IMR-90 (cell line): ENCODE results near the gene KRT83. TPM values are rescaled to one million over a fixed set of nuclear protein-coding genes. Genes with fewer than 3 reads are reported as not detected.

Experiments used
- ATAC-seq: fragments of 200-7000 bp; cut with Tn5 transposase; 2 replicates; pipeline ENCODE4 v1.9.1; 2020; ENCODE audit warnings: low read depth, mild to moderate bottlenecking, moderate library complexity
- BruUV-seq: library from RNA; stranded (reverse); fragments of 400-500 nt; replicated peaks from 2 replicates; lab custom pipeline; 2021; lab: Mats Ljungman, UMichigan
- CTCF ChIA-PET: fragments of 300-600 bp; formaldehyde crosslinking; extraction: SDS; loops from one replicate; lab custom pipeline; 2021; ENCODE audit warnings: antibody characterized with exemption; lab: Yijun Ruan, JAX
- POLR2A ChIA-PET: fragments of 300-600 bp; sonication (Branson Sonifier 250); formaldehyde crosslinking; loops from one replicate; lab custom pipeline; 2022; ENCODE audit warnings: antibody characterized with exemption; ENCODE audit not compliant: unreplicated experiment; lab: Charles Lee
- DNase-seq: peaks from one replicate; pipeline ENCODE4 v3.0.0; 2013
- H2AFZ ChIP-seq: replicated peaks from 2 replicates; pipeline ENCODE3; 2013; ENCODE audit warnings: low read length, mild to moderate bottlenecking; ENCODE audit not compliant: poor library complexity
- H2AK5ac ChIP-seq: 2 replicates; pipeline ENCODE4 v1.6.1; 2013; ENCODE audit warnings: low read depth, low read length, inconsistent platforms
- H2AK9ac ChIP-seq: replicated peaks from 2 replicates; pipeline ENCODE3; 2013; ENCODE audit warnings: mild to moderate bottlenecking, low read depth, low read length, moderate library complexity; ENCODE audit not compliant: poor library complexity
- H2BK120ac ChIP-seq: 2 replicates; pipeline ENCODE4 v1.6.1; 2013; ENCODE audit warnings: low read depth, low read length, inconsistent platforms
- H2BK15ac ChIP-seq: 3 replicates; pipeline ENCODE4 v1.6.1; 2013; ENCODE audit warnings: low read depth, low read length, inconsistent platforms
- H2BK20ac ChIP-seq: 2 replicates; pipeline ENCODE4 v1.6.1; 2013; ENCODE audit warnings: low read depth, mild to moderate bottlenecking, inconsistent platforms, low read length, moderate library complexity
- H2BK5ac ChIP-seq: 2 replicates; pipeline ENCODE4 v1.6.1; 2013; ENCODE audit warnings: mild to moderate bottlenecking, low read depth, low read length, inconsistent platforms; ENCODE audit not compliant: poor library complexity, severe bottlenecking
- H3K14ac ChIP-seq: replicated peaks from 2 replicates; pipeline ENCODE4 v1.6.1; 2013; ENCODE audit warnings: low read depth, low read length, inconsistent platforms
- H3K18ac ChIP-seq: 2 replicates; pipeline ENCODE4 v1.6.1; 2013; ENCODE audit warnings: low read depth, low read length, control low read depth
- H3K23ac ChIP-seq: 2 replicates; pipeline ENCODE4 v1.6.1; 2013; ENCODE audit warnings: low read depth, low read length, inconsistent platforms
- H3K27ac ChIP-seq: 2 replicates; pipeline ENCODE4 v1.5.1; 2013; ENCODE audit warnings: mild to moderate bottlenecking, control low read depth, low read length; ENCODE audit not compliant: insufficient read depth
- H3K27me3 ChIP-seq: 2 replicates; pipeline ENCODE4 v1.6.1; 2013; ENCODE audit warnings: low read length; ENCODE audit not compliant: control insufficient read depth, insufficient read depth
- H3K36me3 ChIP-seq: 2 replicates; pipeline ENCODE4 v1.6.1; 2013; ENCODE audit warnings: low read length, mixed read lengths; ENCODE audit not compliant: control insufficient read depth, insufficient read depth
- H3K4ac ChIP-seq: 2 replicates; pipeline ENCODE4 v1.6.1; 2013; ENCODE audit warnings: low read depth, low read length, inconsistent platforms
- H3K4me1 ChIP-seq: 2 replicates; pipeline ENCODE4 v1.6.1; 2013; ENCODE audit warnings: low read length, mixed read lengths; ENCODE audit not compliant: control insufficient read depth, insufficient read depth
- H3K4me2 ChIP-seq: 2 replicates; pipeline ENCODE4 v1.6.1; 2013; ENCODE audit warnings: low read depth, mild to moderate bottlenecking, control low read depth, low read length, moderate library complexity
- H3K4me3 ChIP-seq: 2 replicates; pipeline ENCODE4 v1.5.1; 2013; ENCODE audit warnings: low read depth, mild to moderate bottlenecking, control low read depth, low read length, moderate library complexity; ENCODE audit not compliant: insufficient read depth
- H3K56ac ChIP-seq: 2 replicates; pipeline ENCODE4 v1.6.1; 2013; ENCODE audit warnings: low read length, inconsistent platforms; ENCODE audit not compliant: insufficient read depth; ENCODE audit errors: extremely low read depth
- H3K79me1 ChIP-seq, 2 experiments: 2 replicates each; pipeline ENCODE4 v1.6.1; 2013; ENCODE audit warnings: low read length in 2 of 2, inconsistent platforms in 1 of 2, low read depth in 1 of 2
- H3K9ac ChIP-seq: 2 replicates; pipeline ENCODE4 v1.6.1; 2013; ENCODE audit warnings: low read depth, low read length, control low read depth
- H3K9me1 ChIP-seq: 2 replicates; pipeline ENCODE4 v1.6.1; 2013; ENCODE audit warnings: low read length, inconsistent platforms; ENCODE audit not compliant: insufficient read depth
- H3K9me3 ChIP-seq: 2 replicates; pipeline ENCODE4 v1.6.1; 2013; ENCODE audit warnings: low read length; ENCODE audit not compliant: control insufficient read depth, insufficient read depth
- H4K20me1 ChIP-seq: 2 replicates; pipeline ENCODE4 v1.6.1; 2013; ENCODE audit warnings: low read length, inconsistent platforms; ENCODE audit not compliant: insufficient read depth
- H4K5ac ChIP-seq: 2 replicates; pipeline ENCODE4 v1.6.1; 2013; ENCODE audit warnings: mild to moderate bottlenecking, low read depth, low read length, control low read depth
- H4K8ac ChIP-seq, 2 experiments: 2 replicates each; pipeline ENCODE4 v1.6.1; 2013; ENCODE audit warnings: low read depth in 2 of 2, low read length in 2 of 2, control low read depth in 1 of 2, inconsistent platforms in 1 of 2
- H4K91ac ChIP-seq: 2 replicates; pipeline ENCODE4 v1.6.1; 2013; ENCODE audit warnings: low read depth, low read length, inconsistent platforms; ENCODE audit not compliant: insufficient read depth
- CEBPB ChIP-seq: IDR thresholded peaks from 2 replicates; pipeline ENCODE4 v1.6.1; 2012; ENCODE audit warnings: low read depth, low read length, improper control_type of control experiment
- FOS ChIP-seq: fragments of 150-350 bp; IDR thresholded peaks from 2 replicates; pipeline ENCODE4 v1.6.1; 2016; ENCODE audit warnings: low read depth, low read length
- MAFK ChIP-seq: IDR thresholded peaks from 2 replicates; pipeline ENCODE4 v1.6.1; 2012; ENCODE audit warnings: low read depth, low read length, improper control_type of control experiment
- MAZ ChIP-seq: IDR thresholded peaks from 2 replicates; pipeline ENCODE4 v1.6.1; 2012; ENCODE audit warnings: low read depth, mild to moderate bottlenecking, low read length, improper control_type of control experiment, moderate library complexity, borderline replicate concordance
- POLR2A ChIP-seq: IDR thresholded peaks from 2 replicates; pipeline ENCODE4 v1.6.1; 2012; ENCODE audit warnings: mild to moderate bottlenecking, low read depth, low read length
- RAD21 ChIP-seq: IDR thresholded peaks from 2 replicates; pipeline ENCODE4 v1.6.1; 2012; ENCODE audit warnings: low read length, improper control_type of control experiment
- RFX5 ChIP-seq: IDR thresholded peaks from 2 replicates; pipeline ENCODE4 v1.8.0; 2012; ENCODE audit warnings: low read depth, mild to moderate bottlenecking, low read length, moderate library complexity
- SMC3 ChIP-seq: fragments of 150-350 bp; IDR thresholded peaks from 2 replicates; pipeline ENCODE4 v1.6.1; 2016; ENCODE audit warnings: low read depth, mild to moderate bottlenecking, antibody characterized with exemption, low read length, moderate library complexity
- WGBS, 2 experiments: methylation state at CpG; one replicate each; pipeline versions ENCODE4 v1.1.5 to v1.1.7; 2013; ENCODE audit warnings: missing lambda C conversion rate in 2 of 2; ENCODE audit not compliant: insufficient read length in 1 of 2; ENCODE audit errors: extremely low coverage in 2 of 2; 5-methylcytosine and 5-hydroxymethylcytosine counted together
- dilution Hi-C: fragments of 300-500 bp; cut with HindIII; formaldehyde crosslinking; loops from one replicate; pipeline ENCODE4 v1.14.3; 2018; ENCODE audit warnings: low sequenced_read_pairs; ENCODE audit not compliant: unreplicated experiment
- in situ Hi-C: fragments of 300-500 bp; cut with MboI; formaldehyde crosslinking; loops from 3 replicates; pipeline ENCODE4 v1.14.3; 2019; ENCODE audit warnings: low sequenced_read_pairs, inconsistent platforms, mixed read lengths
- intact Hi-C: fragments of 100-400 bp; cut with micrococcal nuclease; formaldehyde crosslinking; loops from 2 replicates; pipeline ENCODE4 v1.10.0; 2022
- polyA plus RNA-seq, 3 experiments: library from polyadenylated mRNA; depleted of rRNA; stranded (reverse); fragments of >200 nt; gene quantifications; 2 replicates each; pipeline ENCODE4 v1.2.3, GENCODE V29; 2012; ENCODE audit warnings: low replicate concordance in 1 of 3
- total RNA-seq: library from RNA; depleted of rRNA; stranded (reverse); fragments of >200 nt; gene quantifications from 2 replicates; pipeline ENCODE4 v1.2.3, GENCODE V29; 2012
- TF ChIP-seq, protein P1 (sequence below): fragments of 150-350 bp; IDR thresholded peaks from 2 replicates; pipeline ENCODE4 v1.6.1; 2017; ENCODE audit warnings: mild to moderate bottlenecking, antibody characterized with exemption, low read length, low read depth

KRT83 gene
- total and polyA plus RNA-seq, 2 of the 4 experiments (the other 2 are of a cell fraction) = not detected

DNA sequence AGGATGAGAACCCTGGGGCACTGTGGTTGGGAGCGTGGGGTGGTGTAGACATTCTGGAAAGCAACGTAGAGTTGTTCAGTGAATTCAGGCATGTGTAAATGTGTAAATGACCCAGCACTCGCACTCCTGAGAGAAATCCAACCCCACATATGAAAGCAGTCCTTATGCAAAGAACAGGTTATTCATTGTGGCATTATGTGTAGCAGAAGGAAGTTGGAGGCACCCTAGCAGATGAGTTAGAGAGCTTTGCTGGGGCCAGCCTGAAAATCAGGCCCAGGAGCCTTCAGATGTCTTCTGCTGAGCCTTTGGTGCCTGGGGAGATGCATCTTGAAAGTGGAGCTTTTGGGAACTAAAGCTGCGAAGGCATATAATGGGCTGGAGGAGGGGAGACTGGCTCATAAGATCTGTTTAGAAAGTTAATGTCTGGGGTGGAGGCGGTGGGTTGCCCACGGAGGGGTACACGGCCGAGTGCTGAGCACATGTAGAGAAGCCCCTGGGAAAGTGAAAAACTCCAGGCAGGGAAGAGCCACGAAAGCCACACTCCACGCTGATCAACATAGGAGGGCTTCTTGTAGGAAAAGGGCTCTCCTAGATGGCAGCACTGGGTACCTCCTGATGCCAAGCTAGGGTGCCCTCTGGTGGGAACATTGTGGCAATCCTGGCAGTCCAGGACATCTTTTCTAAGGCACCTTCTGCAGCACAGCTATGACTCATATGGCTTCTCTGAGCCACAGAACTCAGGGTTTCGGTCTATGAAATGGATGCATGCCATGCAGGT, 6.0 kb upstream of the KRT83 start (continued):
- TF ChIP-seq, protein P1, sequence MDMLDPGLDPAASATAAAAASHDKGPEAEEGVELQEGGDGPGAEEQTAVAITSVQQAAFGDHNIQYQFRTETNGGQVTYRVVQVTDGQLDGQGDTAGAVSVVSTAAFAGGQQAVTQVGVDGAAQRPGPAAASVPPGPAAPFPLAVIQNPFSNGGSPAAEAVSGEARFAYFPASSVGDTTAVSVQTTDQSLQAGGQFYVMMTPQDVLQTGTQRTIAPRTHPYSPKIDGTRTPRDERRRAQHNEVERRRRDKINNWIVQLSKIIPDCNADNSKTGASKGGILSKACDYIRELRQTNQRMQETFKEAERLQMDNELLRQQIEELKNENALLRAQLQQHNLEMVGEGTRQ = no peak
- peak; percentile 99 for TF ChIP-seq SMC3
- peak; percentile 67 for TF ChIP-seq FOS
- TF ChIP-seq RAD21 = peak; percentile 96

DNA sequence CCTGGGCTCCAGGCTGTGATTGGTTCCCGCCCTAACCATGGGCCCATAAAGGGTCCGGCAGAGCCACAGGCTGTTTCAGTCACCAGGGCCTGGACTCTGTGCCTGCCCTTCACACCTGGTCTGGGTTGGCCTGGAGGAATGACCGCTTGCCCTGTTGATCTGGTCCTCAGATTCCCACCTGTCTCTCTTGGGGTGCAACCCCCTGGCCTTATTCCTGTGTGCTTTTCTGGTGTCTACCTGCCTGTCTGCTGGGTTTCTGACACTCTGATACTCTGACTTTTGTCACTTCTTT, 2.9 kb upstream of the KRT83 start:
- TF ChIP-seq SMC3 (no peak), CEBPB (no peak), FOS (no peak), MAZ (no peak), RFX5 (no peak), POLR2A (no peak), MAFK (no peak)
- TF ChIP-seq, protein P1 = no peak
- Histone ChIP-seq H3K36me3 (no peaks in the 10 kb centered on the region), H2BK20ac (no peak overlapping the region), H4K91ac (no peak overlapping the region), H2BK15ac (no peak overlapping the region), H3K4me2 (no peak overlapping the region), H2BK120ac (no peak overlapping the region), H3K27me3 (peaks cover 64% of the 10 kb centered on the region), H3K9ac (no peak overlapping the region), H3K4me1 (no peaks in the 10 kb centered on the region), H2AFZ (no peak overlapping the region), H3K23ac (no peak overlapping the region), H3K4me3 (no peak overlapping the region), H3K56ac (no peak overlapping the region), H4K8ac (no peak overlapping the region), H3K79me1 (no peaks in the 10 kb centered on the region), H3K9me1 (no peaks in the 10 kb centered on the region), H2BK5ac (no peak overlapping the region), H3K18ac (no peak overlapping the region), H3K14ac (no peak overlapping the region), H2AK9ac (no peak overlapping the region), H3K4ac (no peak overlapping the region), H3K27ac (no peak overlapping the region), H4K20me1 (no peaks in the 10 kb centered on the region), H2AK5ac (no peak overlapping the region), H4K5ac (no peak overlapping the region), H3K9me3 (no peaks in the 10 kb centered on the region)
- ATAC-seq (no peak), DNase-seq (no peak)
- WGBS, 2 experiments = 90% methylated on average over 2 of the region's 3 CpGs; no CpG with 5 or more reads in 1 of the 2 experiments
- intact Hi-C loops (loop anchor here (1.0 kb wide), 1 partner anchor 103 kb away; no protein-coding TSS in a partner anchor), in situ Hi-C loops (no loop called here), dilution Hi-C loops (no loop called here)
- BruUV-seq = no TSS peak
- ChIA-PET CTCF (interaction anchor here (1.2 to 1.4 kb wide), 2 partner anchors 49 to 169 kb away, joined by 3 read pairs; no protein-coding TSS in a partner anchor), POLR2A (no interaction called here)
